IMR-90 (cell line): ENCODE measurements around the gene PSMD1. TPM values are rescaled to one million over a fixed set of nuclear protein-coding genes. Genes with fewer than 3 reads are reported as not detected.

Experiments
- ATAC-seq: fragments of 200-7000 bp; cut with Tn5 transposase; 2 replicates; pipeline ENCODE4 v1.9.1; 2020; ENCODE audit warnings: low read depth, mild to moderate bottlenecking, moderate library complexity
- BruUV-seq: library from RNA; stranded (reverse); fragments of 400-500 nt; replicated peaks from 2 replicates; lab custom pipeline; 2021; lab: Mats Ljungman, UMichigan
- CTCF ChIA-PET: fragments of 300-600 bp; formaldehyde crosslinking; extraction: SDS; loops from one replicate; lab custom pipeline; 2021; ENCODE audit warnings: antibody characterized with exemption; lab: Yijun Ruan, JAX
- POLR2A ChIA-PET: fragments of 300-600 bp; sonication (Branson Sonifier 250); formaldehyde crosslinking; loops from one replicate; lab custom pipeline; 2022; ENCODE audit warnings: antibody characterized with exemption; ENCODE audit not compliant: unreplicated experiment; lab: Charles Lee
- DNase-seq: peaks from one replicate; pipeline ENCODE4 v3.0.0; 2013
- H2AFZ ChIP-seq: replicated peaks from 2 replicates; pipeline ENCODE3; 2013; ENCODE audit warnings: low read length, mild to moderate bottlenecking; ENCODE audit not compliant: poor library complexity
- H2AK5ac ChIP-seq: 2 replicates; pipeline ENCODE4 v1.6.1; 2013; ENCODE audit warnings: low read depth, low read length, inconsistent platforms
- H2AK9ac ChIP-seq: replicated peaks from 2 replicates; pipeline ENCODE3; 2013; ENCODE audit warnings: mild to moderate bottlenecking, low read depth, low read length, moderate library complexity; ENCODE audit not compliant: poor library complexity
- H2BK120ac ChIP-seq: 2 replicates; pipeline ENCODE4 v1.6.1; 2013; ENCODE audit warnings: low read depth, low read length, inconsistent platforms
- H2BK15ac ChIP-seq: 3 replicates; pipeline ENCODE4 v1.6.1; 2013; ENCODE audit warnings: low read depth, low read length, inconsistent platforms
- H2BK20ac ChIP-seq: 2 replicates; pipeline ENCODE4 v1.6.1; 2013; ENCODE audit warnings: low read depth, mild to moderate bottlenecking, inconsistent platforms, low read length, moderate library complexity
- H2BK5ac ChIP-seq: 2 replicates; pipeline ENCODE4 v1.6.1; 2013; ENCODE audit warnings: mild to moderate bottlenecking, low read depth, low read length, inconsistent platforms; ENCODE audit not compliant: poor library complexity, severe bottlenecking
- H3K14ac ChIP-seq: replicated peaks from 2 replicates; pipeline ENCODE4 v1.6.1; 2013; ENCODE audit warnings: low read depth, low read length, inconsistent platforms
- H3K18ac ChIP-seq: 2 replicates; pipeline ENCODE4 v1.6.1; 2013; ENCODE audit warnings: low read depth, low read length, control low read depth
- H3K23ac ChIP-seq: 2 replicates; pipeline ENCODE4 v1.6.1; 2013; ENCODE audit warnings: low read depth, low read length, inconsistent platforms
- H3K27ac ChIP-seq: 2 replicates; pipeline ENCODE4 v1.5.1; 2013; ENCODE audit warnings: mild to moderate bottlenecking, control low read depth, low read length; ENCODE audit not compliant: insufficient read depth
- H3K27me3 ChIP-seq: 2 replicates; pipeline ENCODE4 v1.6.1; 2013; ENCODE audit warnings: low read length; ENCODE audit not compliant: control insufficient read depth, insufficient read depth
- H3K36me3 ChIP-seq: 2 replicates; pipeline ENCODE4 v1.6.1; 2013; ENCODE audit warnings: low read length, mixed read lengths; ENCODE audit not compliant: control insufficient read depth, insufficient read depth
- H3K4ac ChIP-seq: 2 replicates; pipeline ENCODE4 v1.6.1; 2013; ENCODE audit warnings: low read depth, low read length, inconsistent platforms
- H3K4me1 ChIP-seq: 2 replicates; pipeline ENCODE4 v1.6.1; 2013; ENCODE audit warnings: low read length, mixed read lengths; ENCODE audit not compliant: control insufficient read depth, insufficient read depth
- H3K4me2 ChIP-seq: 2 replicates; pipeline ENCODE4 v1.6.1; 2013; ENCODE audit warnings: low read depth, mild to moderate bottlenecking, control low read depth, low read length, moderate library complexity
- H3K4me3 ChIP-seq: 2 replicates; pipeline ENCODE4 v1.5.1; 2013; ENCODE audit warnings: low read depth, mild to moderate bottlenecking, control low read depth, low read length, moderate library complexity; ENCODE audit not compliant: insufficient read depth
- H3K56ac ChIP-seq: 2 replicates; pipeline ENCODE4 v1.6.1; 2013; ENCODE audit warnings: low read length, inconsistent platforms; ENCODE audit not compliant: insufficient read depth; ENCODE audit errors: extremely low read depth
- H3K79me1 ChIP-seq, 2 experiments: 2 replicates each; pipeline ENCODE4 v1.6.1; 2013; ENCODE audit warnings: low read length in 2 of 2, inconsistent platforms in 1 of 2, low read depth in 1 of 2
- H3K9ac ChIP-seq: 2 replicates; pipeline ENCODE4 v1.6.1; 2013; ENCODE audit warnings: low read depth, low read length, control low read depth
- H3K9me1 ChIP-seq: 2 replicates; pipeline ENCODE4 v1.6.1; 2013; ENCODE audit warnings: low read length, inconsistent platforms; ENCODE audit not compliant: insufficient read depth
- H3K9me3 ChIP-seq: 2 replicates; pipeline ENCODE4 v1.6.1; 2013; ENCODE audit warnings: low read length; ENCODE audit not compliant: control insufficient read depth, insufficient read depth
- H4K20me1 ChIP-seq: 2 replicates; pipeline ENCODE4 v1.6.1; 2013; ENCODE audit warnings: low read length, inconsistent platforms; ENCODE audit not compliant: insufficient read depth
- H4K5ac ChIP-seq: 2 replicates; pipeline ENCODE4 v1.6.1; 2013; ENCODE audit warnings: mild to moderate bottlenecking, low read depth, low read length, control low read depth
- H4K8ac ChIP-seq, 2 experiments: 2 replicates each; pipeline ENCODE4 v1.6.1; 2013; ENCODE audit warnings: low read depth in 2 of 2, low read length in 2 of 2, control low read depth in 1 of 2, inconsistent platforms in 1 of 2
- H4K91ac ChIP-seq: 2 replicates; pipeline ENCODE4 v1.6.1; 2013; ENCODE audit warnings: low read depth, low read length, inconsistent platforms; ENCODE audit not compliant: insufficient read depth
- BHLHE40 ChIP-seq: fragments of 150-350 bp; IDR thresholded peaks from 2 replicates; pipeline ENCODE4 v1.6.1; 2016; ENCODE audit warnings: mild to moderate bottlenecking, low read depth, low read length
- FOS ChIP-seq: fragments of 150-350 bp; IDR thresholded peaks from 2 replicates; pipeline ENCODE4 v1.6.1; 2016; ENCODE audit warnings: low read depth, low read length
- MAFK ChIP-seq: IDR thresholded peaks from 2 replicates; pipeline ENCODE4 v1.6.1; 2012; ENCODE audit warnings: low read depth, low read length, improper control_type of control experiment
- MXI1 ChIP-seq: IDR thresholded peaks from 2 replicates; pipeline ENCODE4 v1.6.1; 2012; ENCODE audit warnings: low read depth, mild to moderate bottlenecking, low read length, moderate library complexity, borderline replicate concordance
- NFE2L2 ChIP-seq: fragments of 150-350 bp; IDR thresholded peaks from 2 replicates; pipeline ENCODE4 v1.6.1; 2016; ENCODE audit warnings: low read depth, mild to moderate bottlenecking, low read length
- POLR2A ChIP-seq: IDR thresholded peaks from 2 replicates; pipeline ENCODE4 v1.6.1; 2012; ENCODE audit warnings: mild to moderate bottlenecking, low read depth, low read length
- RCOR1 ChIP-seq: IDR thresholded peaks from 2 replicates; pipeline ENCODE4 v1.6.1; 2012; ENCODE audit warnings: mild to moderate bottlenecking, low read length, improper control_type of control experiment; ENCODE audit not compliant: insufficient replicate concordance
- SMC3 ChIP-seq: fragments of 150-350 bp; IDR thresholded peaks from 2 replicates; pipeline ENCODE4 v1.6.1; 2016; ENCODE audit warnings: low read depth, mild to moderate bottlenecking, antibody characterized with exemption, low read length, moderate library complexity
- WGBS, 2 experiments: methylation state at CpG; one replicate each; pipeline versions ENCODE4 v1.1.5 to v1.1.7; 2013; ENCODE audit warnings: missing lambda C conversion rate in 2 of 2; ENCODE audit not compliant: insufficient read length in 1 of 2; ENCODE audit errors: extremely low coverage in 2 of 2; 5-methylcytosine and 5-hydroxymethylcytosine counted together
- dilution Hi-C: fragments of 300-500 bp; cut with HindIII; formaldehyde crosslinking; loops from one replicate; pipeline ENCODE4 v1.14.3; 2018; ENCODE audit warnings: low sequenced_read_pairs; ENCODE audit not compliant: unreplicated experiment
- in situ Hi-C: fragments of 300-500 bp; cut with MboI; formaldehyde crosslinking; loops from 3 replicates; pipeline ENCODE4 v1.14.3; 2019; ENCODE audit warnings: low sequenced_read_pairs, inconsistent platforms, mixed read lengths
- intact Hi-C: fragments of 100-400 bp; cut with micrococcal nuclease; formaldehyde crosslinking; loops from 2 replicates; pipeline ENCODE4 v1.10.0; 2022
- polyA plus RNA-seq, 3 experiments: library from polyadenylated mRNA; depleted of rRNA; stranded (reverse); fragments of >200 nt; gene quantifications; 2 replicates each; pipeline ENCODE4 v1.2.3, GENCODE V29; 2012; ENCODE audit warnings: low replicate concordance in 1 of 3
- total RNA-seq: library from RNA; depleted of rRNA; stranded (reverse); fragments of >200 nt; gene quantifications from 2 replicates; pipeline ENCODE4 v1.2.3, GENCODE V29; 2012

PSMD1 gene
- total and polyA plus RNA-seq, 2 of the 4 experiments (the other 2 are of a cell fraction) = 89.8 to 181 TPM

- peak overlapping the region; percentile 49; the same call in 1 of the 2 replicates for H4K91ac ChIP-seq
These were observed 127.2 kb downstream of the PSMD1 start for GRCh38 chr2:231183851-231184250.

More at GRCh38 chr2:231183851-231184250, 127.2 kb downstream of the PSMD1 start:
- H2AK9ac ChIP-seq = peak overlapping the region; percentile 71
- no peaks in the 10 kb centered on the region for H3K36me3 ChIP-seq
- BruUV-seq = no TSS peak
- no peak overlapping the region for H4K5ac ChIP-seq
- no peaks in the 10 kb centered on the region for H3K79me1 ChIP-seq
- H3K9me1 ChIP-seq = no peaks in the 10 kb centered on the region
- H3K9me3 ChIP-seq = no peaks in the 10 kb centered on the region
- H3K23ac ChIP-seq = no peak overlapping the region
- no peak overlapping the region for H3K9ac ChIP-seq
- H3K4me1 ChIP-seq = peaks cover 10% of the 10 kb centered on the region
- peak overlapping the region; percentile 27; the same call in 1 of the 2 replicates for H2BK120ac ChIP-seq
- no peak overlapping the region for H4K8ac ChIP-seq
- TF ChIP-seq SMC3 (no peak), MAFK (no peak), BHLHE40 (no peak), RCOR1 (no peak), FOS (no peak), POLR2A (no peak), NFE2L2 (no peak), MXI1 (no peak)
- peak overlapping the region; percentile 7; the same call in 1 of the 2 replicates for H3K4ac ChIP-seq
- dilution Hi-C loops (no loop called here), intact Hi-C loops (no loop called here), in situ Hi-C loops (no loop called here)
- H3K4me3 ChIP-seq = no peak overlapping the region
- DNase-seq (no peak), ATAC-seq (no peak)
- H3K56ac ChIP-seq = no peak overlapping the region
- WGBS, 2 experiments = no CpG with 5 or more reads among the region's 8 CpGs
- H3K4me2 ChIP-seq = no peak overlapping the region
- H3K18ac ChIP-seq = no peak overlapping the region
- peak overlapping the region; percentile 23; the same call in 1 of the 2 replicates for H2AK5ac ChIP-seq
- H2BK5ac ChIP-seq = no peak overlapping the region
- H3K27me3 ChIP-seq = no peaks in the 10 kb centered on the region
- no peak overlapping the region; the same call in 2 of the 3 replicates for H2BK15ac ChIP-seq
- H4K20me1 ChIP-seq = no peaks in the 10 kb centered on the region
- H2BK20ac ChIP-seq = no peak overlapping the region
- H3K14ac ChIP-seq = 0 out of 2 replicates have a peak overlapping the region, but pooled peaks have one; percentile 25
- CTCF ChIA-PET = no interaction called here
- POLR2A ChIA-PET = no interaction called here
- peak overlapping the region; percentile 9 for H2AFZ ChIP-seq
- H3K27ac ChIP-seq = no peak overlapping the region
